H1 (cell line): ENCODE results near the gene FBXL15. TPM values are rescaled to one million over a fixed set of nuclear protein-coding genes. Genes with fewer than 3 reads are reported as not detected.

Experiments
- CTCF ChIA-PET: fragments of 300-600 bp; sonication (Branson Sonifier 250); formaldehyde crosslinking; loops from one replicate; lab custom pipeline; 2021; ENCODE audit not compliant: partially characterized antibody; lab: Charles Lee
- POLR2A ChIA-PET: fragments of 300-600 bp; sonication (Branson Sonifier 250); formaldehyde crosslinking; loops from one replicate; lab custom pipeline; 2021; ENCODE audit warnings: inconsistent platforms; ENCODE audit not compliant: partially characterized antibody; lab: Charles Lee
- DNase-seq, 2 experiments: peaks; one replicate each; pipeline versions ENCODE4 v3.0.0 to v3.0.0-alpha.2; 2010 to 2022; ENCODE audit warnings: low spot score in 2 of 2, low read depth in 1 of 2, mixed read lengths in 1 of 2
- FAIRE-seq: peaks from 2 replicates; lab custom pipeline; 2011; peaks lifted over from hg19 to GRCh38; lab: Jason Lieb, UNC
- H2AFZ ChIP-seq: 2 replicates; pipeline ENCODE4 v1.8.1; 2012; ENCODE audit warnings: low read length, inconsistent platforms
- H2AK5ac ChIP-seq: 2 replicates; pipeline ENCODE4 v1.6.1; 2013; ENCODE audit warnings: low read depth, low read length
- H2BK120ac ChIP-seq: replicated peaks from 2 replicates; pipeline ENCODE3; 2013; ENCODE audit warnings: low read depth, low read length, inconsistent platforms
- H2BK12ac ChIP-seq: 2 replicates; pipeline ENCODE4 v1.6.1; 2013; ENCODE audit warnings: low read depth, low read length
- H2BK15ac ChIP-seq: 2 replicates; pipeline ENCODE4 v1.6.1; 2013; ENCODE audit warnings: low read length
- H2BK20ac ChIP-seq: 2 replicates; pipeline ENCODE4 v1.6.1; 2013; ENCODE audit warnings: low read length
- H2BK5ac ChIP-seq: 2 replicates; pipeline ENCODE4 v1.6.1; 2013; ENCODE audit warnings: low read depth, low read length
- H3K14ac ChIP-seq: 2 replicates; pipeline ENCODE4 v1.6.1; 2013; ENCODE audit warnings: inconsistent platforms; ENCODE audit not compliant: insufficient read length
- H3K18ac ChIP-seq: 2 replicates; pipeline ENCODE4 v1.6.1; 2013; ENCODE audit warnings: low read length; ENCODE audit errors: extremely low read depth
- H3K23ac ChIP-seq: 2 replicates; pipeline ENCODE4 v1.6.1; 2013; ENCODE audit warnings: inconsistent platforms; ENCODE audit not compliant: insufficient read length
- H3K23me2 ChIP-seq: 2 replicates; pipeline ENCODE4 v1.6.1; 2013; ENCODE audit warnings: low read depth, low read length
- H3K27ac ChIP-seq: 2 replicates; pipeline ENCODE4 v1.6.1; 2011; ENCODE audit warnings: low read depth, low read length, inconsistent platforms
- H3K27me3 ChIP-seq, 4 experiments: replicated peaks in 1 of 4; 1 replicate in 1 of 4; 2 replicates in 3 of 4; pipeline versions ENCODE4 v1.6.1 to v1.8.1; 2011 to 2013; ENCODE audit warnings: low read length in 3 of 4, mild to moderate bottlenecking in 3 of 4, inconsistent platforms in 2 of 4, mixed read lengths in 2 of 4, moderate library complexity in 1 of 4; ENCODE audit not compliant: control insufficient read depth in 3 of 4, insufficient read depth in 3 of 4; ENCODE audit errors: extremely low read depth in 1 of 4
- H3K36me3 ChIP-seq, 4 experiments: 2 replicates each; pipeline versions ENCODE4 v1.6.1 to v1.8.1; 2011 to 2013; ENCODE audit warnings: mild to moderate bottlenecking in 4 of 4, low read length in 3 of 4, moderate library complexity in 2 of 4, control low read depth in 1 of 4, inconsistent platforms in 1 of 4; ENCODE audit not compliant: insufficient read depth in 4 of 4, control insufficient read depth in 2 of 4
- H3K4ac ChIP-seq: replicated peaks from 2 replicates; pipeline ENCODE3; 2013; ENCODE audit warnings: low read length, low read depth, mixed read lengths, inconsistent platforms; ENCODE audit not compliant: insufficient read length
- H3K4me1 ChIP-seq, 4 experiments: replicated peaks in 1 of 4; 1 replicate in 1 of 4; 2 replicates in 3 of 4; pipeline versions ENCODE4 v1.6.1 to v1.8.1; 2011 to 2013; ENCODE audit warnings: low read length in 3 of 4, inconsistent platforms in 2 of 4, mixed read lengths in 1 of 4; ENCODE audit not compliant: insufficient read depth in 4 of 4, control insufficient read depth in 3 of 4
- H3K4me2 ChIP-seq, 2 experiments: 2 replicates each; pipeline versions ENCODE4 v1.6.1 to v1.8.1; 2011 to 2013; ENCODE audit warnings: low read depth in 2 of 2, low read length in 2 of 2, control low read depth in 1 of 2, inconsistent platforms in 1 of 2, mild to moderate bottlenecking in 1 of 2; ENCODE audit not compliant: insufficient read depth in 1 of 2
- H3K4me3 ChIP-seq, 4 experiments: fragments of 200-600, 300-600 bp in 1 of 4; sonication (generic), shearing (Covaris generic), sonication (Bioruptor Twin) in 1 of 4; 2 replicates each; pipeline versions ENCODE4 v1.5.1 to v1.8.1; 2011 to 2016; ENCODE audit warnings: low read length in 4 of 4, low read depth in 3 of 4, control low read depth in 2 of 4, inconsistent platforms in 2 of 4, mild to moderate bottlenecking in 2 of 4, mixed read lengths in 1 of 4, moderate library complexity in 1 of 4; ENCODE audit not compliant: insufficient read depth in 2 of 4; ENCODE audit errors: extremely low read depth in 1 of 4
- H3K56ac ChIP-seq: replicated peaks from 2 replicates; pipeline ENCODE3; 2013; ENCODE audit warnings: low read depth, mild to moderate bottlenecking, mixed read lengths, low read length, inconsistent platforms; ENCODE audit not compliant: insufficient read length
- H3K79me1 ChIP-seq: 2 replicates; pipeline ENCODE4 v1.6.1; 2013; ENCODE audit warnings: low read depth, low read length, control low read depth
- H3K79me2 ChIP-seq, 2 experiments: 2 replicates each; pipeline versions ENCODE4 v1.6.1 to v1.8.1; 2012 to 2013; ENCODE audit warnings: low read length in 2 of 2, mild to moderate bottlenecking in 2 of 2, inconsistent platforms in 1 of 2; ENCODE audit not compliant: insufficient read depth in 2 of 2, control insufficient read depth in 1 of 2
- H3K9ac ChIP-seq, 4 experiments: replicated peaks in 1 of 4; 1 replicate in 1 of 4; 2 replicates in 3 of 4; pipeline versions ENCODE4 v1.6.1 to v1.8.1; 2011 to 2013; ENCODE audit warnings: low read depth in 3 of 4, low read length in 3 of 4, control low read depth in 2 of 4, mild to moderate bottlenecking in 2 of 4, moderate library complexity in 2 of 4, inconsistent platforms in 1 of 4; ENCODE audit errors: extremely low read depth in 1 of 4
- H3K9me3 ChIP-seq, 2 experiments: 2 replicates each; pipeline versions ENCODE4 v1.6.1 to v1.8.1; 2012 to 2013; ENCODE audit warnings: mild to moderate bottlenecking in 2 of 2, moderate library complexity in 2 of 2, control low read depth in 1 of 2, inconsistent platforms in 1 of 2, low read depth in 1 of 2, low read length in 1 of 2, mixed read lengths in 1 of 2; ENCODE audit not compliant: insufficient read depth in 2 of 2
- H4K20me1 ChIP-seq, 2 experiments: replicated peaks in 1 of 2; 2 replicates each; pipeline versions ENCODE3 to v1.8.1; 2011 to 2013; ENCODE audit warnings: inconsistent platforms in 2 of 2, low read length in 2 of 2, mild to moderate bottlenecking in 1 of 2; ENCODE audit not compliant: insufficient read depth in 2 of 2, control insufficient read depth in 1 of 2
- H4K5ac ChIP-seq: 2 replicates; pipeline ENCODE4 v1.6.1; 2013; ENCODE audit warnings: low read length, low read depth, mixed read lengths, inconsistent platforms; ENCODE audit not compliant: insufficient read length
- H4K8ac ChIP-seq: 2 replicates; pipeline ENCODE4 v1.8.0; 2013; ENCODE audit warnings: mild to moderate bottlenecking, moderate library complexity, low read length, inconsistent platforms; ENCODE audit not compliant: insufficient read depth; ENCODE audit errors: extremely low read depth
- H4K91ac ChIP-seq: replicated peaks from 2 replicates; pipeline ENCODE3; 2013; ENCODE audit warnings: low read length, mixed read lengths, inconsistent platforms; ENCODE audit not compliant: insufficient read length
- BRCA1 ChIP-seq: IDR thresholded peaks from 2 replicates; pipeline ENCODE4 v1.6.1; 2012; ENCODE audit warnings: low read depth, low read length, improper control_type of control experiment
- CBX8 ChIP-seq: fragments of 300-800, 300-1000 bp; sonication (generic); IDR thresholded peaks from 2 replicates; pipeline ENCODE4 v1.7.1; 2016; ENCODE audit warnings: low read depth, low read length, borderline replicate concordance
- CREB1 ChIP-seq: IDR thresholded peaks from 2 replicates; pipeline ENCODE4 v1.6.1; 2012; ENCODE audit warnings: inconsistent platforms
- EZH2 ChIP-seq: fragments of 200-600 bp; sonication (generic); IDR thresholded peaks from 2 replicates; pipeline ENCODE4 v1.7.1; 2012; ENCODE audit warnings: low read depth, mild to moderate bottlenecking, moderate library complexity, low read length, inconsistent platforms; ENCODE audit not compliant: severe bottlenecking
- GTF2F1 ChIP-seq: IDR thresholded peaks from 2 replicates; pipeline ENCODE4 v1.6.1; 2012; ENCODE audit warnings: low read depth, low read length, improper control_type of control experiment, borderline replicate concordance
- POLR2AphosphoS5 ChIP-seq: IDR thresholded peaks from 2 replicates; pipeline ENCODE4 v1.6.1; 2011; ENCODE audit warnings: low read depth, low read length
- RAD21 ChIP-seq, 2 experiments: IDR thresholded peaks in 1 of 2; conservative IDR thresholded peaks in 1 of 2; 2 replicates each; pipeline ENCODE4 v1.6.1; 2011; ENCODE audit warnings: low read depth in 2 of 2, low read length in 2 of 2, improper control_type of control experiment in 1 of 2, inconsistent platforms in 1 of 2, mild to moderate bottlenecking in 1 of 2, moderate library complexity in 1 of 2
- SRF ChIP-seq: IDR thresholded peaks from 2 replicates; pipeline ENCODE4 v1.6.1; 2011; ENCODE audit warnings: mild to moderate bottlenecking, low read depth, low read length, moderate library complexity
- WGBS, 2 experiments: shearing (Covaris generic) in 1 of 2; methylation state at CpG; one replicate each; pipeline versions ENCODE4 v1.1.6 to v1.1.7; 2013 to 2015; ENCODE audit warnings: low lambda C conversion rate in 2 of 2, mixed read lengths in 2 of 2, inconsistent platforms in 1 of 2, low coverage in 1 of 2, missing lambda C conversion rate in 1 of 2; ENCODE audit not compliant: insufficient replicate concordance in 2 of 2, insufficient coverage in 1 of 2, insufficient read length in 1 of 2; ENCODE audit errors: extremely low coverage in 1 of 2, missing lambda C conversion rate in 1 of 2; 5-methylcytosine and 5-hydroxymethylcytosine counted together
- polyA plus RNA-seq, 7 experiments: library from polyadenylated mRNA; depleted of rRNA in 3 of 7; stranded (reverse) in 5 of 7; unstranded in 2 of 7; fragments of >200 nt in 5 of 7; fragments of 200-250 nt in 2 of 7; gene quantifications; 1 replicate in 5 of 7; 2 replicates in 1 of 7; 4 replicates in 1 of 7; pipeline versions ENCODE4 v1.2.1 to v1.2.3, GENCODE V29; 2011 to 2013; ENCODE audit warnings: missing spikeins in 2 of 7, mixed read lengths in 2 of 7
- total RNA-seq: library from RNA; stranded (reverse); fragmentation: NEBNext Ultra II Directional; extraction: Animal tissue kit (Norgen Biotek cat#: 25700); gene quantifications from 2 replicates; pipeline ENCODE4 v1.2.1, GENCODE V29; 2021
- TF ChIP-seq, protein P1 (sequence below): IDR thresholded peaks from 2 replicates; pipeline ENCODE4 v1.6.1; 2012; ENCODE audit warnings: inconsistent platforms

FBXL15 gene
- total and polyA plus RNA-seq, 2 of the 8 experiments (the other 6 are each of a cell fraction or from before 2014, with no cell fraction given), result 11.3 to 22.6 TPM

DNA sequence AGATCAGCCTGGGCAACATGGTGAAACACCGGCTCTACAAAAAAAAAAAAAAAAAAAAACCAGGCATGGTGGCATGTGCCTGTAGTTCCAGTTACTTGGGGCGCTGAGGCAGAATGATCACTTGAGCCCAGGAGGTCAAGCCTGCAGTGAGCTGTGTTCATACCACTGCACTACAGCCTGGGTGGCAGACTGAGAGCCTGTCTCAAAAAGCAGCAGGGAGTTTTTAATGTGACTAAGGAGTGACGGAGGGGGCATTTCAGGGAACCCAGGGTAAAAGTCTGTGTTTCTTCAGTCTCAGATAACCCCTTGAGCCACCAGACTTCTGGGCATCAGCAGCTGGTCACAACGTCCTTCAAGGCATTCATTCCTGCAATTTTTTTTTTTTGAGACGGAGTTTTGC is 32.9 kb downstream of the FBXL15 start:
- POLR2A ChIA-PET, result interaction anchor here (0.6 to 6.7 kb wide), 6 partner anchors 9 to 149 kb away, joined by 3 to 75 read pairs (median 29); partner anchors contain the start of genes CUEDC2 and FBXL15

More for the DNA sequence above, 32.9 kb downstream of the FBXL15 start:
- FAIRE-seq (no peak), DNase-seq (no peak)
- no peak overlapping the region for H3K23ac ChIP-seq
- H3K4me3 ChIP-seq, result no peak overlapping the region
- peaks cover 0 to 18% of the 10 kb centered on the region in 2 experiments; a peak in 2 of 4 replicates for H3K79me2 ChIP-seq
- H2BK12ac ChIP-seq, result no peak overlapping the region
- no peaks in the 10 kb centered on the region for H3K9me3 ChIP-seq
- no peak overlapping the region for H3K56ac ChIP-seq
- no peak overlapping the region for H3K4ac ChIP-seq
- no peak overlapping the region for H4K91ac ChIP-seq
- H4K20me1 ChIP-seq, result peaks cover 0 to 2% of the 10 kb centered on the region in 2 experiments
- no peak overlapping the region for H3K27ac ChIP-seq
- H4K8ac ChIP-seq, result no peak overlapping the region
- no peaks in the 10 kb centered on the region for H3K27me3 ChIP-seq
- no peak overlapping the region for H4K5ac ChIP-seq
- H2BK120ac ChIP-seq, result no peak overlapping the region
- H3K18ac ChIP-seq, result no peak overlapping the region
- no peak for TF ChIP-seq BRCA1
- TF ChIP-seq, protein P1, sequence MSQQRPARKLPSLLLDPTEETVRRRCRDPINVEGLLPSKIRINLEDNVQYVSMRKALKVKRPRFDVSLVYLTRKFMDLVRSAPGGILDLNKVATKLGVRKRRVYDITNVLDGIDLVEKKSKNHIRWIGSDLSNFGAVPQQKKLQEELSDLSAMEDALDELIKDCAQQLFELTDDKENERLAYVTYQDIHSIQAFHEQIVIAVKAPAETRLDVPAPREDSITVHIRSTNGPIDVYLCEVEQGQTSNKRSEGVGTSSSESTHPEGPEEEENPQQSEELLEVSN, result no peak
- TF ChIP-seq POLR2AphosphoS5, result no peak
- TF ChIP-seq GTF2F1, result no peak
- no peak for TF ChIP-seq RAD21 (IDR thresholded peaks at IDR 0.05 in 1 of 2, conservative IDR thresholded peaks at IDR 0.05 in 1 of 2; ENCODE audit: low read depth in 2 of 2, low read length in 2 of 2)
- no peak for TF ChIP-seq CBX8
- TF ChIP-seq SRF, result no peak
- TF ChIP-seq CREB1, result no peak
- TF ChIP-seq EZH2, result no peak
- H2BK5ac ChIP-seq, result no peak overlapping the region
- H2BK15ac ChIP-seq, result no peak overlapping the region
- CTCF ChIA-PET, result interaction anchor here (0.6 to 4.7 kb wide), 11 partner anchors 8 to 305 kb away, joined by 3 to 23 read pairs (median 3); no protein-coding TSS in a partner anchor
- H3K23me2 ChIP-seq, result peaks cover 9% of the 10 kb centered on the region
- peaks cover 5 to 27% (median 18%) of the 10 kb centered on the region in 4 experiments for H3K4me1 ChIP-seq
- no peak overlapping the region for H3K9ac ChIP-seq
- H2BK20ac ChIP-seq, result no peak overlapping the region
- no peak overlapping the region for H3K4me2 ChIP-seq
- H3K36me3 ChIP-seq, result peaks cover 0 to 39% (median 6%) of the 10 kb centered on the region in 4 experiments; a peak in 5 of 8 replicates
- no peak overlapping the region for H3K14ac ChIP-seq
- peaks cover 3% of the 10 kb centered on the region; the same call in 1 of the 2 replicates for H3K79me1 ChIP-seq
- H2AK5ac ChIP-seq, result no peak overlapping the region
- no peak overlapping the region for H2AFZ ChIP-seq
- WGBS, 2 experiments, result 66% methylated on average over 4 of the region's 5 CpGs; no CpG with 5 or more reads in 1 of the 2 experiments
